OCI-LY1 (cell line): ENCODE results near the gene FAM83G.

Experiments used
- H2AFZ ChIP-seq: fragments of 200-600 bp; sonication (generic), shearing (Covaris generic); 2 replicates; pipeline ENCODE4 v1.6.0; 2014; ENCODE audit warnings: antibody characterized with exemption, mild to moderate bottlenecking, low read length
- H3F3A ChIP-seq: fragments of 200-600 bp; sonication (generic), shearing (Covaris generic); 2 replicates; pipeline ENCODE4 v1.6.0; 2014; ENCODE audit warnings: mild to moderate bottlenecking, antibody characterized with exemption, low read length, moderate library complexity; ENCODE audit not compliant: insufficient read depth
- H3K27ac ChIP-seq: fragments of 200-600 bp; sonication (generic); 2 replicates; pipeline ENCODE4 v1.5.1; 2014; ENCODE audit warnings: low read length, mixed run types, mild to moderate bottlenecking, low read depth; ENCODE audit not compliant: poor library complexity, severe bottlenecking
- H3K27me3 ChIP-seq: fragments of 200-600 bp; sonication (generic); 2 replicates; pipeline ENCODE4 v1.6.0; 2014; ENCODE audit warnings: antibody characterized with exemption, mild to moderate bottlenecking, low read length, moderate library complexity; ENCODE audit not compliant: insufficient read depth
- H3K36me3 ChIP-seq: fragments of 200-600 bp; sonication (generic); 2 replicates; pipeline ENCODE4 v1.6.1; 2014; ENCODE audit warnings: mild to moderate bottlenecking, antibody characterized with exemption, low read length, moderate library complexity, mixed read lengths; ENCODE audit not compliant: insufficient read depth
- H3K4me1 ChIP-seq: fragments of 200-600 bp; sonication (generic); 2 replicates; pipeline ENCODE4 v1.5.1; 2014; ENCODE audit warnings: mild to moderate bottlenecking, low read length, moderate library complexity; ENCODE audit not compliant: insufficient read depth, severe bottlenecking
- H3K4me2 ChIP-seq: fragments of 200-600 bp; sonication (generic), shearing (Covaris generic); 2 replicates; pipeline ENCODE4 v1.6.1; 2014; ENCODE audit warnings: low read length
- H3K4me3 ChIP-seq: fragments of 200-600 bp; sonication (generic); 2 replicates; pipeline ENCODE4 v1.5.1; 2014; ENCODE audit warnings: low read length, low read depth, mild to moderate bottlenecking, mixed read lengths; ENCODE audit not compliant: poor library complexity, severe bottlenecking
- H3K79me2 ChIP-seq: fragments of 200-600 bp; shearing (Covaris generic); 2 replicates; pipeline ENCODE4 v1.6.1; 2016; ENCODE audit warnings: mixed run types, low read length, mixed read lengths; ENCODE audit not compliant: insufficient read depth
- H3K9ac ChIP-seq: fragments of 200-600 bp; sonication (generic), shearing (Covaris generic); 2 replicates; pipeline ENCODE4 v1.6.1; 2014; ENCODE audit warnings: mild to moderate bottlenecking, low read length, mixed read lengths
- H3K9me2 ChIP-seq: fragments of 200-600 bp; sonication (generic), shearing (Covaris generic); 2 replicates; pipeline ENCODE4 v1.6.1; 2014; ENCODE audit warnings: low read depth, mild to moderate bottlenecking, low read length, mixed read lengths
- H3K9me3 ChIP-seq: fragments of 200-600 bp; shearing (Covaris generic); 2 replicates; pipeline ENCODE4 v1.6.1; 2014; ENCODE audit warnings: low read length, mixed read lengths
- H4K20me1 ChIP-seq: fragments of 200-600 bp; sonication (generic), shearing (Covaris generic); 2 replicates; pipeline ENCODE4 v1.6.0; 2016; ENCODE audit warnings: mild to moderate bottlenecking, low read length; ENCODE audit not compliant: insufficient read depth
- EZH2 ChIP-seq: fragments of 200-600 bp; sonication (generic), shearing (Covaris generic); IDR thresholded peaks from 2 replicates; pipeline ENCODE4 v1.8.0; 2017; ENCODE audit warnings: borderline replicate concordance, mixed run types, mild to moderate bottlenecking, antibody characterized with exemption, low read length, moderate library complexity, mixed read lengths
- TF ChIP-seq, protein P1 (sequence below): fragments of 200-600 bp; sonication (generic), shearing (Covaris generic); IDR thresholded peaks from 2 replicates; pipeline ENCODE4 v1.5.1; 2017; ENCODE audit warnings: mild to moderate bottlenecking, antibody characterized with exemption, low read length, moderate library complexity, mixed read lengths

The FAM83G gene

DNA sequence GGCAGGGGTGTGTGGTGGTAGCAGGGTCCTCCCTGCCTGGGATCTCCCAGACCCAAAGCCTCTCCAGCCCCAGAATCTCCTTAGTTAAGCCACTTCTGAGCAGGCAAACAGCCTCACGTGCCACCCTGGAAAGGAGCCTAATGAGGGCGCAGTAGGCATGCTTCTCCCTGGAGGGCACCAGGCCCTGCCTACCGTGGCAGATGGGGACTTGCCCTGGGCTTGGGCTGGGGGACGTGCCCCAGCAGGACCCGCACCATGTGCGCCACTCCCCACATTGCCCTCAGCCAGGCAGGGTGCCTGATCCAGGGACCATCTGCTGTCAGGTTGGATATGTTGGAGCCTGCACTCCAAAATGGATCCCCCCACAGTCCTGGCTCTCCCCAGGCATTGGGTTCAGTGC is 14.2 kb downstream of the FAM83G start:
- Histone ChIP-seq H3K9ac (no peak overlapping the region), H3K9me2 (no peaks in the 10 kb centered on the region), H3K79me2 (no peaks in the 10 kb centered on the region), H3K4me1 (peaks cover 23% of the 10 kb centered on the region), H3K4me2 (no peak overlapping the region), H3K27ac (no peak overlapping the region), H3K4me3 (no peak overlapping the region), H3K27me3 (no peaks in the 10 kb centered on the region), H3F3A (no peaks in the 10 kb centered on the region), H2AFZ (no peak overlapping the region), H3K9me3 (peaks cover 5% of the 10 kb centered on the region; the same call in 1 of the 2 replicates), H4K20me1 (no peaks in the 10 kb centered on the region), H3K36me3 (peaks cover 24% of the 10 kb centered on the region)
- no peak for TF ChIP-seq EZH2
- TF ChIP-seq, protein P1, sequence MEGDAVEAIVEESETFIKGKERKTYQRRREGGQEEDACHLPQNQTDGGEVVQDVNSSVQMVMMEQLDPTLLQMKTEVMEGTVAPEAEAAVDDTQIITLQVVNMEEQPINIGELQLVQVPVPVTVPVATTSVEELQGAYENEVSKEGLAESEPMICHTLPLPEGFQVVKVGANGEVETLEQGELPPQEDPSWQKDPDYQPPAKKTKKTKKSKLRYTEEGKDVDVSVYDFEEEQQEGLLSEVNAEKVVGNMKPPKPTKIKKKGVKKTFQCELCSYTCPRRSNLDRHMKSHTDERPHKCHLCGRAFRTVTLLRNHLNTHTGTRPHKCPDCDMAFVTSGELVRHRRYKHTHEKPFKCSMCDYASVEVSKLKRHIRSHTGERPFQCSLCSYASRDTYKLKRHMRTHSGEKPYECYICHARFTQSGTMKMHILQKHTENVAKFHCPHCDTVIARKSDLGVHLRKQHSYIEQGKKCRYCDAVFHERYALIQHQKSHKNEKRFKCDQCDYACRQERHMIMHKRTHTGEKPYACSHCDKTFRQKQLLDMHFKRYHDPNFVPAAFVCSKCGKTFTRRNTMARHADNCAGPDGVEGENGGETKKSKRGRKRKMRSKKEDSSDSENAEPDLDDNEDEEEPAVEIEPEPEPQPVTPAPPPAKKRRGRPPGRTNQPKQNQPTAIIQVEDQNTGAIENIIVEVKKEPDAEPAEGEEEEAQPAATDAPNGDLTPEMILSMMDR = no peak

DNA sequence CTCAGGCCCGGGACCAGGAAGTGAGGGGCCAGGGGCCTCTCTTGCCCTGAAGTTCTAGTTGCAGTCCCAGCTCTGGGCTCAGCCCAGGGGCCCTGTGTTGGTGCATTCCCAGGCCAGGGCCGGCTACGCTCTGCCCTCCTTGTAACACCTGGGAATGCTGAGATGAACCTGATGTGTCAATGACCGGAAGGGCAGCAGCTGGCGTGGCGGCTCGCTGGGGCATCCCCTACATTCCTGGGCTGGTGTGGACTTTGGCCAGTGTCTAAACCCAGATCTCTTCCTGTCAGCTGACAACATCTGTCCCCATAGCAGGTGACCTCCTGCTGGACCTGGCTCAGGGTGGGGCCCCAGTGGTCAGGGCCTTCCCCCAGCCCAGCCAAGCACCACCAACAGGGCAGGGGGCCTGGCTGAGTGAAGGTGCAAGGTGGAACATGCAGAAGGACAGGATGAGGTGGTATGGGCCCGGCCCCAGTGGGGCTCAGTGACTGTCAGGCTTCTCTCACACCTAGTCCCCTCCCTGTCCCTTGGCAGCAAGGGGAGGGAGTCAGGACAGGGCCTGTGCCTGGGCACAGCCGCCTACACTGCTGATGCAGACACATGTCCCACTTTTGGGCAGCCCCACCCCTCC is 15.9 kb downstream of the FAM83G start:
- H3K79me2 ChIP-seq = no peaks in the 10 kb centered on the region
- no peak overlapping the region for H3K4me2 ChIP-seq
- no peak overlapping the region for H3K27ac ChIP-seq
- H3K27me3 ChIP-seq = no peaks in the 10 kb centered on the region
- H3K9me2 ChIP-seq = no peaks in the 10 kb centered on the region
- H3K4me3 ChIP-seq = no peak overlapping the region
- no peak overlapping the region for H3K9ac ChIP-seq
- H4K20me1 ChIP-seq = no peaks in the 10 kb centered on the region
- TF ChIP-seq, protein P1 = no peak
- TF ChIP-seq EZH2 = no peak
- peaks cover 25% of the 10 kb centered on the region for H3K36me3 ChIP-seq
- no peak overlapping the region for H2AFZ ChIP-seq
- no peaks in the 10 kb centered on the region for H3K9me3 ChIP-seq
- H3K4me1 ChIP-seq = peaks cover 16% of the 10 kb centered on the region
- no peaks in the 10 kb centered on the region for H3F3A ChIP-seq

DNA sequence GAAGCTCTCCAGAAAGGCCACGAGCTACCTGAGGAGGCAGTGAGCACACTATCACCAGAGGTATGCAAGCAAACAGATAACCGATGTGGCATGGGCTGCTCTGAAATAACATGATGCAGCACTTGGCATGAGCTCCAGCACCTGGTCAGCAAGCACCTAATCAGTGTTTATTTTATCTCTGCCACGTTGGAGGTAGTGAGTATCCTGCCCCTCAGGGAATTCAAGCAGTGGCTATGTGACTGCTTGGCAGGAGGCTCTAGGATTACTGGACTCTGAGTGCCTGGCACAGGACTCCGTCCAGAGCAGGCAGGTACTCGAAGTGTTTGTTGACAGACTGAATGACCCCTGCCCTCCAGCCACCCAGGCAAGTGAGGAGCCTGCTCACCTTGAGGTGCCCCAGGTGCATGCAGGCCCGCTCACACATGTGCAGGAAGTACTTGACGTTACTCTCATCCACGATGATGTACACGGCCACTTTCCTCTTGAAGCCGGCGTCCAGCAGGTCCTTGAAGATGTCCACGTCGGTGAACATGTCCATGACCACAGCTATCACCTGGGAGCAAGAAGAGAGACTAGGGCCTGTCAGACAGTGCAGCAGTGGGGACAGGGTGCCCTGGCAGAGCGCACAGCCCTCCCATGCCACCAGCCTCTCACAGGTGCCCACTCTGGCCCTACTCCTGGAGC is 16.6 kb downstream of the FAM83G start:
- no peaks in the 10 kb centered on the region for H3K27me3 ChIP-seq
- H4K20me1 ChIP-seq = no peaks in the 10 kb centered on the region
- H3K4me1 ChIP-seq = peaks cover 9% of the 10 kb centered on the region
- no peak overlapping the region for H3K4me2 ChIP-seq
- TF ChIP-seq, protein P1 = no peak
- TF ChIP-seq EZH2 = no peak
- no peak overlapping the region for H3K4me3 ChIP-seq
- H3F3A ChIP-seq = no peaks in the 10 kb centered on the region
- no peak overlapping the region for H2AFZ ChIP-seq
- H3K9me3 ChIP-seq = no peaks in the 10 kb centered on the region
- H3K27ac ChIP-seq = no peak overlapping the region
- H3K9ac ChIP-seq = no peak overlapping the region
- H3K79me2 ChIP-seq = no peaks in the 10 kb centered on the region
- H3K36me3 ChIP-seq = peaks cover 25% of the 10 kb centered on the region
- H3K9me2 ChIP-seq = no peaks in the 10 kb centered on the region
